ENCODE results near the gene SMAP2.

DNA sequence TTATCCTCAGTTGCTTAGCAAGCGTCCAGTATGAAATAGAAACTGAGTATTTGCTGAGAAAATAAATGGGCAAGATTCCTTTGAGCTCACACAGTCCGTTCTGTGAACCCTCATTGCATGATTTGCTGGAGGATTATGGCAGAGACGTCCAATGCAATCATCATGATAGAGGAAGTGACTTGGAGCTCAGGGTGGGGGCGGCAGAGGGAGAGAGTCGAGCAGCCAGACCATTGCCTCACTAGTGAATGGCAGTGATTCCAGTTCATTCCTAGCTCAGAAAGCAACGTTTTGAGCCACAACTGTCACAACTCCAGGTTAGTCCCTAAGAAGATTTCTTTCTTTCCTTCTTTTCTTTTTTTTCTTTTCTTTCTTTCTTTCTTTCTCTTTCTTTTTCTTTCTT, 28.9 kb upstream of the SMAP2 start:
- TF ChIP-seq, protein P1, sequence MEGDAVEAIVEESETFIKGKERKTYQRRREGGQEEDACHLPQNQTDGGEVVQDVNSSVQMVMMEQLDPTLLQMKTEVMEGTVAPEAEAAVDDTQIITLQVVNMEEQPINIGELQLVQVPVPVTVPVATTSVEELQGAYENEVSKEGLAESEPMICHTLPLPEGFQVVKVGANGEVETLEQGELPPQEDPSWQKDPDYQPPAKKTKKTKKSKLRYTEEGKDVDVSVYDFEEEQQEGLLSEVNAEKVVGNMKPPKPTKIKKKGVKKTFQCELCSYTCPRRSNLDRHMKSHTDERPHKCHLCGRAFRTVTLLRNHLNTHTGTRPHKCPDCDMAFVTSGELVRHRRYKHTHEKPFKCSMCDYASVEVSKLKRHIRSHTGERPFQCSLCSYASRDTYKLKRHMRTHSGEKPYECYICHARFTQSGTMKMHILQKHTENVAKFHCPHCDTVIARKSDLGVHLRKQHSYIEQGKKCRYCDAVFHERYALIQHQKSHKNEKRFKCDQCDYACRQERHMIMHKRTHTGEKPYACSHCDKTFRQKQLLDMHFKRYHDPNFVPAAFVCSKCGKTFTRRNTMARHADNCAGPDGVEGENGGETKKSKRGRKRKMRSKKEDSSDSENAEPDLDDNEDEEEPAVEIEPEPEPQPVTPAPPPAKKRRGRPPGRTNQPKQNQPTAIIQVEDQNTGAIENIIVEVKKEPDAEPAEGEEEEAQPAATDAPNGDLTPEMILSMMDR (IDR thresholded peaks at IDR 0.05; ENCODE audit: extremely low read depth in 1 of 2, insufficient read depth in 1 of 2, low read depth in 1 of 2, low read length in 2 of 2) = no peak
- TF ChIP-seq EZH2 (IDR thresholded peaks at IDR 0.05; ENCODE audit: borderline replicate concordance, low read depth, low read length, severe bottlenecking) = no peak
- TF ChIP-seq, protein P2, sequence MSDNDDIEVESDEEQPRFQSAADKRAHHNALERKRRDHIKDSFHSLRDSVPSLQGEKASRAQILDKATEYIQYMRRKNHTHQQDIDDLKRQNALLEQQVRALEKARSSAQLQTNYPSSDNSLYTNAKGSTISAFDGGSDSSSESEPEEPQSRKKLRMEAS (IDR thresholded peaks at IDR 0.05; ENCODE audit: insufficient read depth, insufficient read length) = no peak
- no peak for TF ChIP-seq POLR2AphosphoS5 (IDR thresholded peaks at IDR 0.05; ENCODE audit: insufficient read depth, low read depth, low read length)
- no peak for TF ChIP-seq POLR2A (IDR thresholded peaks at IDR 0.05; ENCODE audit: low read depth, low read length)
- no peak for TF ChIP-seq MYC (IDR thresholded peaks at IDR 0.05; ENCODE audit: low read depth, low read length)
- TF ChIP-seq FOS (IDR thresholded peaks at IDR 0.05; ENCODE audit: borderline replicate concordance, insufficient read depth, low read length) = no peak
- TF ChIP-seq GATA2 (IDR thresholded peaks at IDR 0.05; ENCODE audit: insufficient read depth, insufficient read length, low read depth, low read length) = no peak
- no peak for TF ChIP-seq JUN (IDR thresholded peaks at IDR 0.05; ENCODE audit: borderline replicate concordance, insufficient read depth, insufficient read length, low read depth)
